GM12874 (cell line): ENCODE data around the gene SHROOM4.

ENCODE experiments used
- TF ChIP-seq, protein P1 (sequence below): IDR thresholded peaks from 2 replicates; pipeline ENCODE4 v1.5.1; 2011; ENCODE audit warnings: low read depth, mild to moderate bottlenecking, control low read depth, low read length, moderate library complexity; ENCODE audit not compliant: insufficient read depth

Gene SHROOM4, protein sequence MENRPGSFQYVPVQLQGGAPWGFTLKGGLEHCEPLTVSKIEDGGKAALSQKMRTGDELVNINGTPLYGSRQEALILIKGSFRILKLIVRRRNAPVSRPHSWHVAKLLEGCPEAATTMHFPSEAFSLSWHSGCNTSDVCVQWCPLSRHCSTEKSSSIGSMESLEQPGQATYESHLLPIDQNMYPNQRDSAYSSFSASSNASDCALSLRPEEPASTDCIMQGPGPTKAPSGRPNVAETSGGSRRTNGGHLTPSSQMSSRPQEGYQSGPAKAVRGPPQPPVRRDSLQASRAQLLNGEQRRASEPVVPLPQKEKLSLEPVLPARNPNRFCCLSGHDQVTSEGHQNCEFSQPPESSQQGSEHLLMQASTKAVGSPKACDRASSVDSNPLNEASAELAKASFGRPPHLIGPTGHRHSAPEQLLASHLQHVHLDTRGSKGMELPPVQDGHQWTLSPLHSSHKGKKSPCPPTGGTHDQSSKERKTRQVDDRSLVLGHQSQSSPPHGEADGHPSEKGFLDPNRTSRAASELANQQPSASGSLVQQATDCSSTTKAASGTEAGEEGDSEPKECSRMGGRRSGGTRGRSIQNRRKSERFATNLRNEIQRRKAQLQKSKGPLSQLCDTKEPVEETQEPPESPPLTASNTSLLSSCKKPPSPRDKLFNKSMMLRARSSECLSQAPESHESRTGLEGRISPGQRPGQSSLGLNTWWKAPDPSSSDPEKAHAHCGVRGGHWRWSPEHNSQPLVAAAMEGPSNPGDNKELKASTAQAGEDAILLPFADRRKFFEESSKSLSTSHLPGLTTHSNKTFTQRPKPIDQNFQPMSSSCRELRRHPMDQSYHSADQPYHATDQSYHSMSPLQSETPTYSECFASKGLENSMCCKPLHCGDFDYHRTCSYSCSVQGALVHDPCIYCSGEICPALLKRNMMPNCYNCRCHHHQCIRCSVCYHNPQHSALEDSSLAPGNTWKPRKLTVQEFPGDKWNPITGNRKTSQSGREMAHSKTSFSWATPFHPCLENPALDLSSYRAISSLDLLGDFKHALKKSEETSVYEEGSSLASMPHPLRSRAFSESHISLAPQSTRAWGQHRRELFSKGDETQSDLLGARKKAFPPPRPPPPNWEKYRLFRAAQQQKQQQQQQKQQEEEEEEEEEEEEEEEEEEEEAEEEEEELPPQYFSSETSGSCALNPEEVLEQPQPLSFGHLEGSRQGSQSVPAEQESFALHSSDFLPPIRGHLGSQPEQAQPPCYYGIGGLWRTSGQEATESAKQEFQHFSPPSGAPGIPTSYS (N-terminal part only)

GRCh38 chrX:50813843-50814661, at the start of gene SHROOM4:
Gene SHROOM4, minus strand, starts transcription at chrX:50814194. Its CDS starts 176 bp downstream, at chrX:50814018.
- TF ChIP-seq, protein P1, sequence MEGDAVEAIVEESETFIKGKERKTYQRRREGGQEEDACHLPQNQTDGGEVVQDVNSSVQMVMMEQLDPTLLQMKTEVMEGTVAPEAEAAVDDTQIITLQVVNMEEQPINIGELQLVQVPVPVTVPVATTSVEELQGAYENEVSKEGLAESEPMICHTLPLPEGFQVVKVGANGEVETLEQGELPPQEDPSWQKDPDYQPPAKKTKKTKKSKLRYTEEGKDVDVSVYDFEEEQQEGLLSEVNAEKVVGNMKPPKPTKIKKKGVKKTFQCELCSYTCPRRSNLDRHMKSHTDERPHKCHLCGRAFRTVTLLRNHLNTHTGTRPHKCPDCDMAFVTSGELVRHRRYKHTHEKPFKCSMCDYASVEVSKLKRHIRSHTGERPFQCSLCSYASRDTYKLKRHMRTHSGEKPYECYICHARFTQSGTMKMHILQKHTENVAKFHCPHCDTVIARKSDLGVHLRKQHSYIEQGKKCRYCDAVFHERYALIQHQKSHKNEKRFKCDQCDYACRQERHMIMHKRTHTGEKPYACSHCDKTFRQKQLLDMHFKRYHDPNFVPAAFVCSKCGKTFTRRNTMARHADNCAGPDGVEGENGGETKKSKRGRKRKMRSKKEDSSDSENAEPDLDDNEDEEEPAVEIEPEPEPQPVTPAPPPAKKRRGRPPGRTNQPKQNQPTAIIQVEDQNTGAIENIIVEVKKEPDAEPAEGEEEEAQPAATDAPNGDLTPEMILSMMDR: no peak

DNA sequence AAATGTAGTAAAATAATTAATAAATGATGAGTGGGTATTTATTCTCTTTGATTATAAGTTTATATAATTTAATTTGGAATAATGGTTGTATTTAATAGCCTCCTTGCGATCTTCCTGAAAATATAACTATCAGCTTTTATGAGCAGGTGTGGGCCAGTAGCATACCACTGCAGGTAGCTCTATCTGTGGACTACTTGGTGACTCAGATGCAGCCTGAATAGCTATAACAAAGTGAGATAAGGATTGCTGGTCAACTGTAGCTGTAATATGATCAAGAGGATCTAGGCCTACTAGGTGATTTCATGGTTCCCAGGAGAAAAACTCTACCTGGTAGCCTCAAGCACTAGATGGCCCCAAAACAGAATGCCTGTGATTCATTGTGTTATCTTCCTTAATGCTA, 49.5 kb upstream of the SHROOM4 start:
- TF ChIP-seq, protein P1: no peak

GRCh38 chrX:50860518-50860917, 46.5 kb upstream of the SHROOM4 start:
- TF ChIP-seq, protein P1: no peak

GRCh38 chrX:50858548-50858947, 44.6 kb upstream of the SHROOM4 start:
- TF ChIP-seq, protein P1: no peak

GRCh38 chrX:50853399-50853798, 39.4 kb upstream of the SHROOM4 start:
- TF ChIP-seq, protein P1: no peak

- TF ChIP-seq, protein P1: no peak
Observed at GRCh38 chrX:50852524-50852923, 38.5 kb upstream of the SHROOM4 start.
